GM21515 (cell line): Measurements from ENCODE around the gene MAP3K10.
"Not testable (repeated sequence)": the region's sequence is repeated elsewhere in the genome, so short reads cannot be mapped to it uniquely, and the experiment has no call there.

ENCODE experiments used
- ATAC-seq: cut with Tn5 transposase; IDR thresholded peaks from one replicate; pipeline ENCODE4 v1.9.1; 2021; ENCODE audit not compliant: unreplicated experiment

The MAP3K10 gene

DNA sequence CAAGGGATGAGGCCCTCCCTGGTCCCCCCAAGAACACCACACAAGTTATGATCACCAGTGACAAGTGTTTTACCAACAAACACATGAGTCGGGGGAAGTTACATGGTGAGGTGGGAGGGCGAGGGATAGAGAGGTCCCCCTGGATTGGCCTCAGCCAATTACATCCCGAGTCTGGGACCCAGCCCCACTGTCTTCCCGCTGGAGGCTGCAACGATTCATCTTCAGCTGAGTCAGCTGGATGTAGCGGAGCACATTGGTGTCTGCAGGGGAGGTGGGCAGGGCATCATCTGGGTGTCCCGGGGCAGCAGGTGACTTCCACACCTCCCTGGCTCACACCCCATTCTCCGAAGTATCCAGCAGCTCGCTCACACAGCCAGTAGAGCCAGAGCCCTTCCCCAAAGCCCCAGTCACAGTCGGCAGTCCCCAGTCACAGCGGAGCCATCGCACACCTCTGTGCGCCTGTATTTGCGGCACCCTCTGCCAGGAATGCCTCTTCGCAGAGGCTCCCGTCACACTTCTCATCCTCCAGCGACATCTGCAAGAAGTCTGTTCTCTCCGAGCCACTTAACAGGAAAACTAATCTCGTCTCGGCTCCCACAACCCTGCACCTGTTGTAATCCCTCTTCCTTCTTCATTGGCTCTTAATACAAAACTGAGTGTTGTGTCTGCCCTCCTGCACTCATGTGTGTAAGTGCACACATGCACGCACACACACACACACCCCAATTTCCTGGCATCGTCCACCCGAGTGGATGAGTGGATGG lies 25.0 kb downstream of the MAP3K10 start:
- ATAC-seq = no peak

DNA sequence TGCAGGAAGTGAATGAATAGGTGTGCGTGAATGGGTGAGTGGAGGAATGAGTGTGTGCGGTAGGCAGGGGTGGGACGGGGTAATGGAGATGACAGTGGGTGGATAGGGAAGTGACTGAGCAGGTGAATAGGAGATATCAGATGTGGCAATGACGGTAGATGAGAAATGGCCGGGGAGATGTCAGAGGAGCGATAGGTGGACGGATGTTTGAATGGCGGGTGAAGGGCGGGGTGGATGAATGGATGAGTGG lies 25.5 kb downstream of the MAP3K10 start:
- no peak for ATAC-seq

DNA sequence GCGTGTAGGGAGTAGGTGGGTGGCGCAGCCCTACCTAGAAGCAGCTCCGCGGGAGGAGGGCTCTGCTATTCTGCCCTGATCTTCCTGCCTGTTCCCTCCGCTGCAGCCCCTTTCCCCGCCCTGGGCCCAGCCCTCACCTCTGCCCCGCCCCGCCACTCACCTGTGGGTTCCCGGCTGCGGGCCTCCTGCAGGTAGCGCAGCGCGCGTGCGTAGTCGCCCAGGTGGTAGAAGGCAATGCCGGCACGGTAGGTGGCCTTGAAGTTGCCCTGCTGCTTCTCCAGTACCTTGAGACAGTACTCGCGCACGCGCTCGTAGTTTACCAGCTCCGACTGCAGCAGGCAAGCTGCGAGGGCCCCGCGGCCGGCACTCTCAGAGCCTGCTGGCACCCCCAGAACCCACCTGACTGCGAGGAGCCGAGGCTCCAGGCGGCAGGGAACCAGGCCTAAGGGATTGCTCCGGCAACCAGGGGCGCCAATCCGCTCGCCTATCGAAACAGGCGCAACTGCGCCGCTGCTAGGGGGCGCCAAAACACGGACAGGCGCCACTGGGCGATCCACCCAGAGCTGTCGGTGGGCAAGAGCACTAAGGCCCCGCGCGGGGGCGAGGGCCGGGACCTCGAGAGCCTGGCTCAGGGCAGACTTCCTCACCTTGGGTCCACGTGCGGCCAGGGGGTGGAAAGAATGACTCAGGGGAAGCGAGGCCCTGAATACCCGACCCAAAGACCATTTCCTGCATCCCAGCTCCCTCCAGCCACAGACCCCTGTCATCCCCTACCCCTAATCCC lies 26.0 kb downstream of the MAP3K10 start:
- no peak for ATAC-seq

DNA sequence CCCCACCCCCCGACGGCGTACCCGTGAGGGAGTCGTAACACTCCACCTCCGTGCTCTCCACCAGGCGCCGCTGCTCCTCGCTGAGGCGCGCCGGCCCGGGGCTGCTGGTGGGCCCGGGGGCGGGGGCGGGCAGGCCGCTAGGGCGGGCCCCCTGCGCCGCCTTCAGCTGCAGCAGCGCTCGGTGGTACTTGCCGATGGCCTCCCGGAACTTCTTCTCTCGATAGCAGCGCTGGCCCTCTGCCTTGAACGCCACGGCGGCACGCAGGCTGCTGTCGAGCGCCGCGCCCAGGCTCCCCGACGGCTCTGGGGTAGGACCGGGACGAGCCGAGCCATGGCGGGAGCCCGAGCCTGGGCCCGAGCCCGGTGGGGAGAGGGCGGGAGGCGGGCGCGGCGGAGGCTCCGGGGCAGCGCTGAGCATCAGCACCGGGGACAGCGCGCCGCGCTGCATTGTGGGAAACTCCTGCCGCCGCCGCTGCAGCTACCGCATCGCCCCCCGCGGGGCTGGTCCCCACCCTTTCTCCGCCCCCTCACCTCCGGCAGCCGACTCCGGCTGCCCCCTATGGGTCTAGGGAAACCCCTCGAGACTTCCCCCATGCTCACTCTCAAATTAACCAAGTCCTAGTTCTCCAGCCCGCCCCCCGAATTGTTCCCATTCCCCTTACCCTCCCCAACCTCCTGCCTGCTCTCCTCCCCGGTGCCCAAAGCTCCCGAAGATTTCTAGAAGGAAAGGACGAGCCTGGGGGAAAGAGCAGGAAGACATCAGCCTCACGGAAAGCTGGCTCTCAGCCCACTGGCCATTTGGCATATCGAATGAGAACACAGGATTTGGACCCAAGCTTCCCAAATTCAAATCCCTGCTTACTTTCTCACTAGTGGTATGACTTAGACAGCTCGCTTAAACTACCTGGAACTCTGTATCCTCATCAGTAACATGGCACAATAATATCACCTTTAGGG lies 27.0 kb downstream of the MAP3K10 start, which contains the start of gene TTC9B:
TTC9B (minus strand) TSS at position 451 of the 957 bp plus-strand sequence; CDS start at position 448, 3 bp downstream.
- no peak for ATAC-seq

DNA sequence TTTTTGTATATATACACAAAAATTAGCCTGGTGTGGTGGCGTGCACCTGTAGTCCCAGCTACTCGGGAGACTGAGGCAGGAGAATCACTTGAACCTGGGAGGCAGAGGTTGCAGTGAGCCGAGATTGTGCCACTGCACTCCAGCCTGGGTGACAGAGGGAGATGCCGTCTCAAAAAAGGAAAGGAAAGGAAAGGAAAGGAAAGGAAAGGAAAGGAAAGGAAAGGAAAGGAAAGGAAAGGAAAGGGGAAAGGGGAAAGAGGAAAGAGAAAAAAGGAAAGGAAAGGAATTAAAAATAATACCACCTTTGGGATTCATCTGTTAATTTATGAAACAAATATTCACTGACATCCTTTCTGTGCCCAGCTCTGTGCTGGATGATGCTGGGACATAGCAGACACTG lies 27.8 kb downstream of the MAP3K10 start:
- ATAC-seq = not testable (repeated sequence)

DNA sequence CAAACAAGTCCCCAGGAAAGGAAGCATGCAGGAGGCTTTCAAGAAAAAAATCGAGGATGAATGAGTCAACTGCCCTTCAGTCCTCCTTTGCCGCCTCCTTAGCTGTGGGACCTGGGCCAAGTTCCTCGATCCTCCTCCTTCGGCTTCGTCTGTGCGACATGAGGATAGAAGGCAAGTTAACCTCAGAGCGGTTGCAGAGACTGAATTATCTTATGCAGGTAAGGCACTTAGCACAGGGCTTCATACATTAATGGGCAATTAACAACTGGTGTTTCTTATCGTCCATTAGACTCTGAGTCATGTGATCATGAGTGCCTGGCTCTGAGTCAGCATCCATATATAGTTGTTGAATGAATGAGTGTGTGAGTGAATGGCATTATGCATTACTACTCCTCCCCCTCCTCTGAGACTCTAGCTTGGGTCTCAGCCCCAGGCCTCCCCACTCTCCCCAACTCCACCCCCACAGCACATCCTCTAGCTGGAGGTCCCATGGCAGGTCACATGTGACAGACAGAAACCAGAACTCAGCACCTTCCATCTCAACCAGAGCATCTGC lies 28.6 kb downstream of the MAP3K10 start:
- ATAC-seq = no peak

DNA sequence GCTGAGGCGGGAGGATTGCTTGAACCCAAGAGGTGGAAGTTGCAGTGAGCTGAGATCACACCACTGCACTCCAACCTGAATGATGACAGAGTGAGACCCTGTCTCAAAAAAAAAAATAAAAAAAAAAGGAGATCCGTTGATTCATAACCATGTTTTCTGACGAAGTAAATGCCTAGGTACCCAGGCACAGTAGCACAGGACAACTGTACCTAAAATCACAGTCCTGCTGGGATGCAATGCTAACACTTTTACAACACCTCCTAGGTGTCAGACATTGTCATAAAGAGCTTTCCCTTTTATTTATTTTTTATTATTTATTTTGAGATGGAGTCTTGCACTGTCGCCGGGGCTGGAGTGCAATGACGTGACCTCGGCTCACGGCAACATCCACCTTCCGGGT lies 29.4 kb downstream of the MAP3K10 start:
- ATAC-seq = no peak

DNA sequence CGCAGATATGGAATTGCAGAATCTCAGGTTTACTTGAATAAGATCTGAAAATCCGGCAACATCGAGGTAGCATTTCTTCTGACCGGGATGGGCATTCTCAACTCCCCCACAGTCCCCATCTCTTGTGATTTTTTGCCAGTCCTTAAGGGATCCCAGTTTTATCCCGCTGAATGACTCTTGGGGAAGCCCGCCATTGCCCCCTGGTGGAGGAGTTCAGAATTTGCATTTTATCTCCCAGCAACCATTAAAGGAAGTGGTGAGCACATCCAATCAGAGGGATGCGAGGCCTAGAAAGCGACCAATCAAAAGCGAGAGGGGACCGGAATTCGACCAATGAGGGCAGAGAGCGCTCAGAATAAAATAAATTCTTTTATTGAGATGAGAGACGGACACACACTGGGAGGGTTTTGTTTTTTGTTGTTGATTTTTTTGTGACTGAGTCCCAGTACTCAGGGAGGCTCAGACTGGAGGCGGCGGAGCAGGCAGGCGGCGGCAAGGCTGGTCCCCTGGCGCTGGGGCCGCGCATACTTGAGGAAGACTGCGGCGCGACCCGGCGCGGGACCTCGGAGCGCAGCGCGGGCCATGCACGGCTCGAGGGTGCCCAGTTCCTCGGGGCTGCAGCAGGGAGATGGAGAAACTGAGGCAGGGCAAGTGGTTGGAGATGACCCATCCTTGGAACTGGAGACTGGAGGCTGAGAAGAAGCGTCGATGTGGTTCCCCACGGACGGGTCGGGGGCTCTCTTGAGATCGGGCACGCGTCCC lies 30.8 kb downstream of the MAP3K10 start:
- no peak for ATAC-seq

DNA sequence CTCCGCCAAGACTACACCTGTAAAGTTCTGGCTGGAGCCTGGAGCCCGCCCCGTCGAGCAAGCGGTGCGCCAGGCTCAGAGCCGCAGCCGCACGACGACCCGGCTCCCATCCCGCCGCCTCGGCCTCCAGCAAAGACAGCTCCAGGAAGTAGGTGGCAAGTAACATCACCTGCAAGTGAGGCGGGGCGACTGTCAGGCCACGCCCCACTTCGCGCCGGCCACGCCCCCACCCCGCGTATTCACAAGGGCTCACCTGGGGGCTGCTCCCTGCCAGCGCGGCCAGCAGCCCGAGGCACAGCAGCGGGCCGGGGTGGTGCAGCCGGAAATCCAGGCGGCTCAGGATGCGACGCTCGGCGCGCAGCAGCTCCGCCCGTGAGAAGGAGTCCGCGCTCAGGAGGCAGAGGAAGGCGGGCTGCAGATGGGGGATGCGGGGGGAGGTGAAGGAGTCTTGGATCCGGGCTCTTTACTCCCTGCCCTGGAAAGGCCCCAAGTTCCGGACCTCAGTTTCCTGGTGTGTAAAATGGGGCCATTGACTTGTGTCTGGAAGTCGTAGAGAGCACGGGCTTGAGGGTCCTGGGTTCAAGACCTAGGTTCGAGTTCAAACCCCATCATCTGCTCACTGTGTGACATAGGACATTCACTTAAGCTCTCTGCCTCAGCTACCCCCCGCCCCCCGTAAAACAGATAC lies 32.1 kb downstream of the MAP3K10 start:
- ATAC-seq = no peak

DNA sequence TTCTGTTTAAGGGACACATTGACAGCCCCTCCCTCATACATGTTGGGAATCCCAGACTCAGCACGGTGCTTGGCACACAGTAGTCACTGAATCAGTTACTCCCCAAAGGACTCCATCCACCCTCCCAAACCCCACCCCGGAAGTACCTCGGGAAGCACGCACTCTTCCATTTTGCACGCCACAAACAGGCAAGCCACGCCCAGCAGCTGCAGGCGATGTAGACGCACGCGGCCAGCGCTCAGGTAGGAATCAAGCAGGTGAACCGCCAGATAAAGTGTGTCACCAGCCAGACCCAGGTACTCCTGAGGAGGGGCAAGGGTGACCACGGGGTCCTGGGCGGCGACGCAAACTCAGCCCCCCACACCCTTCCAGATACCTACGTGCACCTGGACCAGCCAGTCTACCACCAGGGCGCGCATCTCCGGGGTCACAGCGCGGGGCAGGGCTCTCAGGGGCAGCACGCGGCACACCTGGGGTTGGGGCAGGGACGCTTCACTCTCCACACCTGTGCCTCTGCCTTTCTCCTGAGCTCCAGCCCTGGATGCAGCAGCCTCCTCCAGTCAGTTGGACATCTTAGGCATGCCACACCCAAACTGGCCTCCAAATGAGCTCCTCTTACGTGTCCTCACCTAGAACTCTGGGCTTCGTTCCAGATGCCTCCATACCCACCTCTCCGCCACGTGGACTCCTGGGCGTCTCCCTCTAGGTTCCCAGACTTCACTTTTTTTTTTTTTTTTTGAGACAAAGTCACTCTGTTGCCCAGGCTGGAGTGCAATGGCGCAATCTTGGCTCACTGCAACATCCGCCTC lies 33.3 kb downstream of the MAP3K10 start:
- ATAC-seq = no peak

DNA sequence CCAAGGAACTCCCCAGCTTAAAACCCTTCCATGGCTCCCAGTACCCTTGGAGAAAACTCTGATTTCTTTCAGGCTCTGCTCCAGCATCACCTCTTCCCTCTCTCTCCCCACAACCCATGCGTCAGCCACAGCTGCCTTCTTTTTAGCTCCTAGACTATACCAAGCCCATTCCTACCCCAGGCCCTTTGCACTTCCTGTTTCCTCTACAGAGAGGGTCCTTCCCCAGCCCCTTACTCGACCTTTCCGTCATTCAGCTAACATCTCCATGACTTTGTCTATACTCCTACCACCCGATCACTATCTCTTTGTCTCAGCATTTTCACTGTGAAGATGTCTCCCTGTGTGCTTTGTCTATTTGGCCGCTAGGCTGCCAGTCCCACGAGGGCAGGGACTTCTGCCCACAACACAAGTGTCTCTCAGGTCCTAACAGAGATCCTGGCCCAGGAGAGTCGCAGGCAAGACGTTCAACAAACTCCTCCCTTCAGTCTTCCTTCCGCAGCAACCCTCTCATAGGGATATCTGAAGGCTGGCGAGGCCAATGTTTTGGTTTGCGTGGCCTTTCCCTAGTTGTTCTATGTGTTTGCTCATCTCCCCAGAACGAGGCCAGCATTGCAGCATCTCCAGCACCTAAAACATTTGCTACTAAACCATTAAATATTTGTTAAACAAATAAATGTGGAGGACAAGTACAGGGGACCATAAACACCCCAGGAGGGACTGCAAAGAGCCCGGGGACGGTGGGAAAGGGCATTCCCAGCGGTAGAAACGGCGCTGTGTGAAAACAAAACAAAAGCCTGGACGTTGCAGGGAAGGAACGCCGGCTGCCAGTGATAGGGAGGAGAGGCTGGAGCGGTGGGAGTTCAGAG lies 34.4 kb downstream of the MAP3K10 start:
- no peak for ATAC-seq

DNA sequence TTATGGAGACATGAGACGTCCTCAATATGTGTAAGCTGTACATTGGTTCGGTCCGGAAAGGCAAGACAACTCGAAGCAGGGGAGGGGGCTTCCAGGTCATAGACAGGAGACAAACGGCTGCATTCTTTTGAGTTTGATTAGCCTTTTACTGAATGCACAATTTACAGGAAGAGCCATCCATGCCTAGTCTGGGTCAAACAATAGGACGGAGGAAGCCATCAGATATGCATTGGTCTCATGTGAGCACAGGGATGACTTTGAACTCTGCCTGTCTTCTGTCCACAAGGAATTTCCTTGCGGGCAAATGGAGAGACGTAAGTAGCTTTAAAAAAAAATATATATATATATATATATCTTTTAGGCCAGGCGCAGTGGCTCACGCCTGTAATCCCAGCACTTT lies 37.1 kb downstream of the MAP3K10 start:
- ATAC-seq = no peak

DNA sequence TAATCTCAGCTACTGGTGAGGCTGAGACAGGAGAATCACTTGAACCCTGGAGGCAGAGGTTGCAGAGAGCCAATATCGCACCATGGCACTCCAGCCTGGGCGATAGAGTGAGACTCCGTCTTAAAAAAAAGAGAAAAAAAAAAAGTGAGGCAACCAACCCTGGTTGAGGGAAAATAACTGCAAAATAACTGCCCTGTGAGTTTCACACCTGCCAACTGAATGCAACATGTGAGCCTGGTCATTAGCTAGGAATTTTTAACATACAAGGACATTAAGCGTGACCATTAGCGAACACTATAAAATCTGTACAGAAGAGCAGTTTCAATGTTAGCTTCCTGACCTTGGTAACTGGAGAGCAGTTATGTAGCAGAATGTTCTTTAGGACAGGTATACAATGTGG lies 37.6 kb downstream of the MAP3K10 start:
- no peak for ATAC-seq

DNA sequence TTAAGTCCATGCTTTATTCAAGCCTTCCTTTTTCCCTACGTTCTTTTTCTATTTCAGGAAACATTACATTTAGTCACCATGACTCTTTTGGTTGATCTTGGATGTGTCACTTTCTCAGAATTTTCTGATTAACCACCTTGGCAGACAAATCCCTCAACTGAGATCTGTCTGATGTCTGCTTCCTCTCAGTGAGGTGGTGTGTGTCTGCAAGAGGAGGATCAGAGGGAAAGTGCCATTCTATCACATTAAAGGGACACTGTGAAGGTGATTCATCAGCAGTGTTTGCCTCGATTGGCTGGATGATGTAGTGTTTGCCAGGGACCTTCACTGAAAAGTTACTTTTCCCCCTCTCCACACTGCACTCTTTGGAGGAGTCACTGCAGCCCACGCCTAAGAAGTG lies 38.3 kb downstream of the MAP3K10 start:
- ATAC-seq = no peak

DNA sequence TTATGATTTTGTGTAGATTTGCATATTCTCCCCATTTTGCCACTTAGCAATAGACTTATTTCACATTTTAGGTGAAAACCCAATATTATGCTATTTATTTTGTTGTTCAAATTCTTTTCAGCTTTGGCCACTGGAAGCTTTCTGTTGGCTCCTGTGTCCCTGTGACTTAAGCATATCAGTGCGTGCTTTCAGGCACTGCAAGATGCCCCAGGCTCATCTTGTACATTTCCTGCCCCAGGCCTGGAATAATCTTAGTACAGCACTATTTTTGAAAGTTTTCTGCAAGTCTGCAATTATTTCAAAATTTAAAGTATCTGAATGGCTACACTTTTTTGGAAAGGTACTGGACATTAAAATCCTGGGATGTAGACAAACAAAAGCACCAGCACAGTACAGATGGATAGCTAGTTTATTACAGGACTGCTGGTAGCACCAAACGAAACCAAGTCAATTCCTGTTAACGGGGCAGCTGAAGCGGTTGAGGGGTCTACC lies 38.7 kb downstream of the MAP3K10 start:
- ATAC-seq = no peak

DNA sequence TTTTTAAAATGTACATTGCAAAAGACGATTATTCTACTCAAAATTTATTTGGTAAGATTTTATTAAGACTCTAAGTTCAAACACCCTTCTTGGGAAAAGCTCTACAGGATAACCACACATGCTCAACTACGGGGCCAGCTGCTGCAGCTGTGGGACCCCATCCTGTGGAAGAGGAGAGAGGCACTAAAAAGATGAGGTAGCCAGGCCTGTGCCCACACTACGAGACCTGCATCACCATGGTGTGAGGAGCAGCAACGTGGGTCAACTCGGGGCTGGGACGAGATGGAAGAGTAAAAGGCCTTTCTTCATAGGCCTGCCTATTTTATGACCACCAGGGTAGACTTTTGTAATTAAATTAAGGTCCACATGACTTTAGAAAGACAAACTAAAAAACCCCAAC lies 39.8 kb downstream of the MAP3K10 start:
- ATAC-seq = no peak

DNA sequence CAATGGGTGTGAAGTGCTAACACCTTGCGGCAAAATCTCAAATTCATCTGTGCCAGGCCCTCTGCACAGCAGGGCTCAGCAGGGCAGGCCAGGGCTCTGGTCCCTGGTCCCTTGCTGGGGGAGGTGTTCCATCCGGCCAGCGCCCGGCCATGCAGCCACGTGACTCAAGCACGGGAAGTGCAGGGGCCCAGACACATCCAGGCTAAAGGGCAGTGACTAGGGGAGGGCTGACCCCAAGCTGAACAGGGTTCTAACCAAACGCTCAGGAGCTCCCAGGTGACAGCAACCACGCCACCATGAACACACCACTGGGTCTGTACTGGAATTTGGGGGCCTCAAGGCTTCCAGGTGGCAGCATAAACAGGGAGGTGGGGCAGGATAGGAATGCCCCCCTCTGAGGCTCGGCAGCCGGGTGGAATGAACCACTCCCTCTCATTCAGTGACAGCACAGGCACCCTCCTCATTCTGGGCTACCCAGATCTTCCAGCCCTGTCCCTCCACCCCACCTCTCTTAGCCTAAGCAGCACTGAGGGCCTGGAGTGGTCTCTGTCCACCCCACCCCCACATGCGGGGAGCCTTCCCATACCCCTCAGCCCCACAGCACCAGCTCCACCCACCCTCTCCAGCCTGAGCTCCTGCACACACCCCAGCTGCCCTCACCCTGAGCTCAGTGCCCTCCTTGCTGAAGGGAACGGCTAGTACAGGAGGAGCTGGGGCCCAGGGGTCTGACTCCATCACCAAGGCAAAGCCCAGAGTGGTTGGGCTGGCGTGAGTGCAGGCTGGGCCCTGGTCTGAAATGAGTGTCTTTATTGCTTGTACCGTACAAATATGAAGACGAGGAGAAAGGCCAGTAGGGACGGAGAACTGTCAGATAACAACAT lies 40.6 kb downstream of the MAP3K10 start:
- no peak for ATAC-seq
